ENCODE results near the gene CAPZA2. TPM values are rescaled to one million over a fixed set of nuclear protein-coding genes. Genes with fewer than 3 reads are reported as not detected.

Gene CAPZA2
- total RNA-seq, 1 donor = 201 TPM

GRCh38 chr7:116877443-116878217 is 15.2 kb downstream of the CAPZA2 start:
- Histone ChIP-seq H3K9me3 (ENCODE audit: low read depth, low read length) (no peaks in the 10 kb centered on the region), H3K4me3 (ENCODE audit: low read length) (no peak overlapping the region), H3K4me1 (ENCODE audit: insufficient read depth, low read length) (peaks cover 4% of the 10 kb centered on the region), H3K27me3 (ENCODE audit: insufficient read depth, low read length) (no peaks in the 10 kb centered on the region)

DNA sequence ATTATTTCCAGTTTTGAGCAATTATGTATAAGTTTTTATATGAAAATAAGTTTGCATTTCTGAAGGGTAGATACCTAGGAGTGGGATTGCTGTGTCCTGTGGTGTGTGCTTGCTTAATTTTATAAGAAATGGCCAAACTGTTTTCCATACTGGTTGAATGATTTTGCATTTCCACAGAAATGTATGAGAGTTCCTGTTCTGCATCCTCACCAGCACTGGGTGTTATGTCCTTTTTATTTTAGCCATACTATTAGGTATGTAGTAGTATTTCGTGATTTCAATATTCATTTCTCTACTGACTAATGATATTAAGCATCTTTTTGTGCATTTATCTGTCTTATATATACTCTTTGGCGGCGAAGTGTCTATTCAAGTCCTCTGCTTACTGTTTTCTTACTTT is 22.3 kb downstream of the CAPZA2 start:
- Histone ChIP-seq H3K27me3 (ENCODE audit: insufficient read depth, low read length) (no peaks in the 10 kb centered on the region), H3K9me3 (ENCODE audit: low read depth, low read length) (peaks cover 8% of the 10 kb centered on the region), H3K4me3 (ENCODE audit: low read length) (no peak overlapping the region), H3K4me1 (ENCODE audit: insufficient read depth, low read length) (peaks cover 7% of the 10 kb centered on the region)

- H3K27me3 ChIP-seq (ENCODE audit: insufficient read depth, low read length) = no peaks in the 10 kb centered on the region
- H3K9me3 ChIP-seq (ENCODE audit: low read depth, low read length) = peaks cover 8% of the 10 kb centered on the region
- H3K4me3 ChIP-seq (ENCODE audit: low read length) = no peak overlapping the region
- peaks cover 7% of the 10 kb centered on the region for H3K4me1 ChIP-seq (ENCODE audit: insufficient read depth, low read length)
These were observed 23.3 kb downstream of the CAPZA2 start for GRCh38 chr7:116885724-116886123.

- Histone ChIP-seq H3K9me3 (ENCODE audit: low read depth, low read length) (peaks cover 8% of the 10 kb centered on the region), H3K27me3 (ENCODE audit: insufficient read depth, low read length) (no peaks in the 10 kb centered on the region), H3K4me1 (ENCODE audit: insufficient read depth, low read length) (peaks cover 7% of the 10 kb centered on the region), H3K4me3 (ENCODE audit: low read length) (no peak overlapping the region)
These were observed 24.3 kb downstream of the CAPZA2 start for GRCh38 chr7:116886543-116887156.

DNA sequence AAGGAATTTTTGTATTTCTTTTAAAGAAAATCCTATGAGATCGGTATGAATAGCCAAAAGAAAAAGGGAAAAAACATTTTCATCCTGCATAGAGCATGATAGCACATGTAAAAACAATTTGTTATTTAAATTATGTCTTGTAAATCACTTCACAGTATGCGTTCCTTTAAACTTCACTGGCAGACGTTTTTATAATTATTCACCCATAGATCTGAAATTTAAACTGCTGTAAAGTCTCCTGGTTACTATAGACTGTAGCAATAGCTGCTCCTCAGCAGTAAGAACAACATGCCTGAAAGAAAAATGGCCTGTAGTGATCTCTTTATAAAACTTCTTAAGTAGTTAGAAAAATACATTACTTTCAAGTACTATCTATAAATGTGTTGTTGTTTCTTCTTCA is 26.5 kb downstream of the CAPZA2 start:
- H3K27me3 ChIP-seq (ENCODE audit: insufficient read depth, low read length) = no peaks in the 10 kb centered on the region
- H3K9me3 ChIP-seq (ENCODE audit: low read depth, low read length) = peaks cover 8% of the 10 kb centered on the region
- peaks cover 7% of the 10 kb centered on the region for H3K4me1 ChIP-seq (ENCODE audit: insufficient read depth, low read length)
- no peak overlapping the region for H3K4me3 ChIP-seq (ENCODE audit: low read length)

DNA sequence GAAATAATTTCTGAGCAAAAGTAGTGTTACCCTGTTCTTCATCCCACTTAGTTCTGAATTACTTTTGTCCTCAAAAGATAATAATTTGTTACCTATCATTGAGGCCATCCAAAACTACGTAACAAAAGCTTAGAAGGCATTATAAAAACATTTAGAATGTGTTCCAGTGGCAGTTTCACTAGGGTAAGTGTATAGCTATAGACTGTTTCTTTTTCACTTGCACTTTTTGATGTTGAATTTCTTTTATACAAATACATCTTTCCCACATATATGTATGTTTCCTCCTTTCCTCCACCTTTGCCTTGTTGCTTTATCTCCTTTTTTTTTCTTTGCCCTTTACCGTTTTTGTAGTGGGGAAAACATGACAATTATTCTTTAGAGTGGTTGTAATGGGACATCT is 33.5 kb downstream of the CAPZA2 start:
- Histone ChIP-seq H3K4me3 (ENCODE audit: low read length) (no peak overlapping the region), H3K9me3 (ENCODE audit: low read depth, low read length) (no peaks in the 10 kb centered on the region), H3K27me3 (ENCODE audit: insufficient read depth, low read length) (no peaks in the 10 kb centered on the region), H3K4me1 (ENCODE audit: insufficient read depth, low read length) (no peaks in the 10 kb centered on the region)

GRCh38 chr7:116897661-116898060 is 35.3 kb downstream of the CAPZA2 start:
- Histone ChIP-seq H3K4me1 (ENCODE audit: insufficient read depth, low read length) (peaks cover 1% of the 10 kb centered on the region), H3K4me3 (ENCODE audit: low read length) (no peak overlapping the region), H3K27me3 (ENCODE audit: insufficient read depth, low read length) (no peaks in the 10 kb centered on the region), H3K9me3 (ENCODE audit: low read depth, low read length) (no peaks in the 10 kb centered on the region)

GRCh38 chr7:116899308-116899707 is 36.9 kb downstream of the CAPZA2 start:
- Histone ChIP-seq H3K4me3 (ENCODE audit: low read length) (no peak overlapping the region), H3K9me3 (ENCODE audit: low read depth, low read length) (no peaks in the 10 kb centered on the region), H3K27me3 (ENCODE audit: insufficient read depth, low read length) (no peaks in the 10 kb centered on the region), H3K4me1 (ENCODE audit: insufficient read depth, low read length) (peaks cover 4% of the 10 kb centered on the region)

GRCh38 chr7:116901143-116901542 is 38.8 kb downstream of the CAPZA2 start:
- no peak overlapping the region for H3K4me3 ChIP-seq (ENCODE audit: low read length)
- peaks cover 4% of the 10 kb centered on the region for H3K4me1 ChIP-seq (ENCODE audit: insufficient read depth, low read length)
- H3K9me3 ChIP-seq (ENCODE audit: low read depth, low read length) = no peaks in the 10 kb centered on the region
- no peaks in the 10 kb centered on the region for H3K27me3 ChIP-seq (ENCODE audit: insufficient read depth, low read length)

GRCh38 chr7:116902867-116903266 is 40.5 kb downstream of the CAPZA2 start:
- H3K27me3 ChIP-seq (ENCODE audit: insufficient read depth, low read length) = no peaks in the 10 kb centered on the region
- H3K4me1 ChIP-seq (ENCODE audit: insufficient read depth, low read length) = peaks cover 4% of the 10 kb centered on the region
- H3K9me3 ChIP-seq (ENCODE audit: low read depth, low read length) = no peaks in the 10 kb centered on the region
- H3K4me3 ChIP-seq (ENCODE audit: low read length) = no peak overlapping the region

DNA sequence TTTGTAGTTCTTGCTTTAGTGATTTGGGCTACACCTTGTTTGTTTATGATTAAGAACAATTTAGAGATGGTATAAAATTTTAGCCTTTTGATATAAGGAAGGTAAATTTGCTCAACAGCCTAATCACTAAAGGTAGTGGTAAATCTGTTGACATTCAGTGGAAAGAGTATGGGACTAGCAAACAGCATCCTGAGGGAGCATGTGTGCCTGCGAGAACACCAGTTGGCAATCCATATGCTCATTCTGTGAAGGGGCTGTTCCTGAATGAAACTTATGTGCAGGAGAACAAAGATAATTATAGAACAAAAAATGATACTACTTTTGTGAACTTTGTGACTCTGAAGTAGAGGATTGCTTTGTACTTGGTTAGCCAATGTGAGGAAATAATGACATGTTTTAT is 44.0 kb downstream of the CAPZA2 start:
- Histone ChIP-seq H3K4me3 (ENCODE audit: low read length) (no peak overlapping the region), H3K9me3 (ENCODE audit: low read depth, low read length) (no peaks in the 10 kb centered on the region), H3K27me3 (ENCODE audit: insufficient read depth, low read length) (no peaks in the 10 kb centered on the region), H3K4me1 (ENCODE audit: insufficient read depth, low read length) (peaks cover 4% of the 10 kb centered on the region)

DNA sequence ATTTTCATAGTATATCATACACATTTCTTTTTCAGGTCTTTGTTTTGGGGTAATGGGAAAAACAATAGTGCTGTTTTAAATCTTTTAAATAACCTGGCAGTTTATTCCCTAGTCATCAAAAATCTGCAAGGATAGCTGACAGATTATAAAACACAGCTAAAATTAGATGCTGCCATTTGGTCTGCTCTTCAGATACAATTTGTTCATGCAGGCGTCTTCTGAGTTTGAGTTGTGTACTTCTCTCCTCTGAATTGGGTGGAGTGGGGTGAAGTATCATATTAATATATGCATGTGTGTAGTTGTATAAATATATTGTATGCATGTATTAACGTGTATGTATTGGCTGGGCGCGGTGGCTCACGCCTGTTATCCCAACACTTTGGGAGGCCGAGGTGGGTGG is 48.0 kb downstream of the CAPZA2 start:
- Histone ChIP-seq H3K27me3 (ENCODE audit: insufficient read depth, low read length) (no peaks in the 10 kb centered on the region), H3K4me1 (ENCODE audit: insufficient read depth, low read length) (no peaks in the 10 kb centered on the region), H3K4me3 (ENCODE audit: low read length) (no peak overlapping the region), H3K9me3 (ENCODE audit: low read depth, low read length) (no peaks in the 10 kb centered on the region)

DNA sequence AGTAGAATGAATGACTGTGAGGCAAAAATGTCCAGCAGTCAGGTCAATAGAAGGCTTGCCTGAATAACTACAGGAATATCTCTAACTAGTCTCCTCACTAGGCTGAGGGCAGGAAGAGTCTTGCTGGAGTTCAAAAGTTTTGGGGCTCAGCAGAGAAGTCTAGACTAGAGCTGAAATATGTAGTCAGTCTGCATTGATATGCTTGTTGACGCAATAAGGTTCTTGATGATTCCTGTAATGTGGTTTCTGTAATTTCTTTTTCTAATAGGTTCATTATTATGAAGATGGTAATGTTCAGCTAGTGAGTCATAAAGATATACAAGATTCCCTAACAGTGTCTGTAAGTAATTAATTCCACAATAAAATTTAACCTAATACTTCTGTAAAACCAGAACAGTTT is 49.4 kb downstream of the CAPZA2 start:
- Histone ChIP-seq H3K27me3 (ENCODE audit: insufficient read depth, low read length) (no peaks in the 10 kb centered on the region), H3K4me3 (ENCODE audit: low read length) (no peak overlapping the region), H3K9me3 (ENCODE audit: low read depth, low read length) (no peaks in the 10 kb centered on the region), H3K4me1 (ENCODE audit: insufficient read depth, low read length) (no peaks in the 10 kb centered on the region)

DNA sequence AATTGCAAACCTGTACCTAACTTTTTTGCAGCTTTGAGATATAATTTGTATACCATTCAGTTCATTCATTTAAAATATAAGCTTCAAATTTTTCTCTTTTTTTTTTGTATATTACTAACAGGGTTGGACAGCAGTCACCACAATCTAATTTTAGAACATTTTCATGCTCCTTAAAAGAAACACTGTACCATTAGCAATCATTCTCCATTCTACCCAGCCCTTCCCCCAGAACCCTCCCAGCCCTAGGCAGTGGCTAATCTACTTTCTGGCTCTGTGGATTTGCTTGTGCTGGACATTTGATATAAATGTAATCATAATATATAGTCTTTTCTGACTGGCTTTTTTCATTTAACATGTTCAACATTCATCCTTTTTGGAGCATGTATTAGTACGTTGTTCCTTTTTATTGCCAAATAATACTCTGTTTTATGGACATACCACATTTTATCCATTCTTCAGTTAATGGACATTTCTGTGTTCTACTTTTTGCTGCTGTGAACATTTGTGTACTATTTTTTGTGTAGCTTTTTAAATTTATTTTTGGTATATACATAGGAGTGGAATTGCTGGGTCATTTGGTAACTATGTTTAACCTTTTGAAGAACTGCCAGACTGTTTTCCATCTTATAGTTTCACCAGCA is 50.0 kb downstream of the CAPZA2 start:
- Histone ChIP-seq H3K27me3 (ENCODE audit: insufficient read depth, low read length) (no peaks in the 10 kb centered on the region), H3K9me3 (ENCODE audit: low read depth, low read length) (no peaks in the 10 kb centered on the region), H3K4me3 (ENCODE audit: low read length) (no peak overlapping the region), H3K4me1 (ENCODE audit: insufficient read depth, low read length) (no peaks in the 10 kb centered on the region)

DNA sequence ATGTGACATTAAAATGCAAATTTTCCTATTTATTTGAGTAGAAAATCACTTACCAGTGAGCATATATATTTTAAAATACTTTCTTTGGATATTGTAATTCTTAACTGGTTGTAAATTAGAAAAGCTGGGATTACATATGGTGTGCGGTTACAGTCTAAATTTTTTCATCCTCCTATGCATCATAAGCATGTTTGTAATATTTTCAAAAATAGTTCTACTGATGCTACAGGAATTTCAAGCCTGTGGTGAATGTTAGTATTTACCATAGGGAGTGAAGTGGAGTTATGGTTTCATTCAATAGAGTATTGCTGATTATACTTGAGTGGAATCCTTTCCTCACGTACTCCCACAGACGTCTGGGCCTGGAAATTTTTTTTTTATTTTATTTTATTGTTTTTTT is 56.3 kb downstream of the CAPZA2 start:
- no peaks in the 10 kb centered on the region for H3K27me3 ChIP-seq (ENCODE audit: insufficient read depth, low read length)
- no peaks in the 10 kb centered on the region for H3K9me3 ChIP-seq (ENCODE audit: low read depth, low read length)
- no peaks in the 10 kb centered on the region for H3K4me1 ChIP-seq (ENCODE audit: insufficient read depth, low read length)

More for the DNA sequence above, 56.3 kb downstream of the CAPZA2 start:
- no peak overlapping the region for H3K4me3 ChIP-seq (ENCODE audit: low read length)

Data from mononuclear cell (primary cell).